Activated CD4-positive, alpha-beta memory T cell treated with anti-CD3 and anti-CD28 coated beads for 36 hours (primary cell): Measurements from ENCODE around the gene C1QTNF8. TPM values are rescaled to one million over a fixed set of nuclear protein-coding genes. Genes with fewer than 3 reads are reported as not detected.

Experiments used
- CTCF ChIA-PET: fragments of 350-600 bp; sonication (Branson Sonifier 250); formaldehyde crosslinking; loops from one replicate; lab custom pipeline; 2021; ENCODE audit warnings: antibody characterized with exemption, inconsistent platforms; lab: Charles Lee
- POLR2A ChIA-PET: fragments of 350-600 bp; sonication (Branson Sonifier 250); formaldehyde crosslinking; loops from one replicate; lab custom pipeline; 2021; ENCODE audit warnings: antibody characterized with exemption; lab: Charles Lee
- DNase-seq: peaks from one replicate; pipeline ENCODE4 v3.0.0-alpha.2; 2020
- H3K27ac Mint-ChIP-seq: one replicate; pipeline ENCODE4 v1.8.0; 2021; ENCODE audit warnings: mixed read lengths
- H3K27me3 Mint-ChIP-seq: one replicate; pipeline ENCODE4 v1.8.0; 2021; ENCODE audit warnings: mixed read lengths
- H3K36me3 Mint-ChIP-seq: one replicate; pipeline ENCODE4 v1.8.0; 2021; ENCODE audit warnings: mixed read lengths
- H3K4me1 Mint-ChIP-seq: one replicate; pipeline ENCODE4 v1.8.0; 2021; ENCODE audit warnings: low read depth, mixed read lengths
- H3K4me3 Mint-ChIP-seq: one replicate; pipeline ENCODE4 v1.8.0; 2021; ENCODE audit warnings: mild to moderate bottlenecking, mixed read lengths
- H3K9me3 Mint-ChIP-seq: one replicate; pipeline ENCODE4 v1.8.0; 2021; ENCODE audit warnings: mixed read lengths
- intact Hi-C: fragments of 100-400 bp; cut with micrococcal nuclease; formaldehyde crosslinking; loops from one replicate; pipeline ENCODE4 v1.15.1; 2023
- total RNA-seq, 2 experiments: library from RNA; stranded (reverse); gene quantifications; one replicate each; pipeline ENCODE4 v1.2.3, GENCODE V29; 2021

The C1QTNF8 gene
- total RNA-seq, 2 experiments from 2014 or later = not detected

GRCh38 chr16:1102333-1102700 lies 6.3 kb upstream of the C1QTNF8 start:
- no peak overlapping the region for H3K27ac Mint-ChIP-seq
- POLR2A ChIA-PET = no interaction called here
- intact Hi-C loops = no loop called here
- H3K4me3 Mint-ChIP-seq = no peak overlapping the region
- DNase-seq = no peak
- no peaks in the 10 kb centered on the region for H3K4me1 Mint-ChIP-seq
- no peaks in the 10 kb centered on the region for H3K36me3 Mint-ChIP-seq
- H3K27me3 Mint-ChIP-seq = peaks cover 2% of the 10 kb centered on the region
- CTCF ChIA-PET = interaction anchor here (0.9 kb wide), 1 partner anchor 358 kb away, joined by 3 read pairs; no protein-coding TSS in a partner anchor
- no peaks in the 10 kb centered on the region for H3K9me3 Mint-ChIP-seq

DNA sequence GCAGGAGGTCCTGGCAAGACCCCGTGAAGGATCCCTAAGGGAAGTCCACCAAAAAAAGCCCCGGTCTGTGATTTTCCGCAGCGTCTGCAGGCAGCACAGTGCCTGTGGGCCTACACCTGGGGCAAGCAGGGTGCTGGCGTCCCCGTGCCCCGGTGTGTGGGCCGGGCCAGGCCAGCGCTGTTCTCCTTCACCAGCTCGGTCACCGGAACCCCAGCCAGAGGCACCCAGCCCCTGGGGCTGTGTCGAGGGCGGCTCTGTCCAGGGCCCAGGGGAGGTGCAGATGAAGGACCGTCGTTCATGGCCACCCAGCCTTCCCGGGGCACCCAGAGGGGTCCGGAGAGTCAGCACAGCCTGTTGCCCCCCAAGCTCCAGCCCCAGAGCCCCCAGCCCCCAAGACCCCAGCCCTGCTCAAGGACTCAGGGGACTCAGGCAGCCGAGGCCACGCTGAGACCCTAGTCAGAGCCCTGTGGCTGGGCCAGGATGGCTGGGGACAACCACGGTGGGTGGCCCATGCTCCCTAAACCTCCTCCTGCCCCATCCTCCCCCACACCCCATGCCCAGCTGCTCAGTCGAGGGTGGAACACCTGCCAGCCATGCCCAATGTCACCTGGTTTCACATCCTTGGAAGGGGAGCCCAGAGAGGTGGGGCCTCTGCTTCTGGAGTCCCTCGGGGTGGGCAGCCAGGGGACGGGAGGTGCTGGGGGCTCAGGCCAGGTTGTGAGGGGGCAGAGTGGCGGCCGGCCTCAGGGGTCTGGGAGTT lies 5.7 kb upstream of the C1QTNF8 start:
- Mint-ChIP-seq H3K4me3 (no peak overlapping the region), H3K27ac (no peak overlapping the region), H3K36me3 (no peaks in the 10 kb centered on the region), H3K9me3 (no peaks in the 10 kb centered on the region), H3K4me1 (no peaks in the 10 kb centered on the region), H3K27me3 (peaks cover 2% of the 10 kb centered on the region)
- DNase-seq = no peak
- CTCF ChIA-PET = no interaction called here
- intact Hi-C loops = no loop called here
- POLR2A ChIA-PET = no interaction called here

DNA sequence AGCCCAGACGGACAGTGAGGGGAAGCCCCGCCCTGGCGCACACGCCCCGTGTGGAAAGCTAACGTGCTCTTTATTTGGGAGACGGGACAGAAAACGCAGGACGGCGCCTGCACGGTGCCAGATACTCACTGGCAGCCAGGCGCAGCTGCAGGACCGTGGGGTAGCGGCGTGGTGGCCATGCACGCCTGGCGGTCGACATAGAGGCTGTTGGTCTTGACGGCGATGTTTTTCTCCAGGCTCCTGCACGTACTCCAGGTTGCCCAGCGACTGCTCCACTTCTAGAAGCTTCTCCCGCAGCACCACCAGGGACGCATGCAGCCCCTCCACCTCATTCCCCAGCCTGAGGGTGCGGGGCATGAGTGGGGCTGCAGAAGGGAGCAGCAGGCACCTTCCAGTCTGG lies 5.1 kb upstream of the C1QTNF8 start:
- Mint-ChIP-seq H3K36me3 (no peaks in the 10 kb centered on the region), H3K27ac (no peak overlapping the region), H3K4me3 (no peak overlapping the region), H3K4me1 (no peaks in the 10 kb centered on the region), H3K9me3 (no peaks in the 10 kb centered on the region), H3K27me3 (peaks cover 2% of the 10 kb centered on the region)
- CTCF ChIA-PET = no interaction called here
- POLR2A ChIA-PET = no interaction called here
- DNase-seq = no peak
- intact Hi-C loops = no loop called here

DNA sequence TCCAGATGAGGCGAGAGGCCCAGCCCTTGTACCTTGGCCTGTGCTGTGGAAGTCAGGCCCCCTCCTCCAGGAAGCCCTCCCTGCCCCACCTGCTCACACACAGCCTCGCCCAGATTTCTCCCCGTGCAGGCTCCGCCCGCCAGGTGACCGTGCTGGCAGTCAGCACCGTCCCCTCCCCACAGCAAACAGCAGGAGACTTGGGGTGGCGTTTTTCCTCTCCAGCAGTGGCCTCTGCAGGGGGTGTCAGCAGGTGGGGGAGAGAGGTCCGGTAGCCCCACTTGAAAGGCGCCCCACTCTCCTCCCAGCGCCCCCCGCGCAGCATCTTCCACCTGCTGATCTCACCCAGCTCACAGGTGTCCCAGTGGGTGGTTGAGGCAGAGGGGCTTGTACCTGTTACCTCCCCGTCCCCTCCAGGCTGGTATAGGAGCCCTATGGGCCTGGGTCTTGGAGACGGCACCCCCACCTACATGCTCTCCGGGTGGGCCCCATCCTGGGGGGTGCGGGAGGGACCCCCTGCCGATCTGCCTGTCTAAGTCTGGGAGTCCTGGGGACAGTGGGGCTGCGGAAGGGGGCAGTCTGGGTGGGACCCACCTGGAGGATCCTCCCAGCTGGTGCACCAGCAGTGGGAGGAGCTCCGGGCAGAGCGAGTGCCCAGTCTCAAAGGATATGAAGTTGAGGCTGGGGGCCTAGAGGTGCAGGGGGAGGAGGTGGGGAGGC lies 4.2 kb upstream of the C1QTNF8 start:
- ChIA-PET POLR2A (no interaction called here), CTCF (interaction anchor here (2.5 kb wide), 1 partner anchor 42 kb away, joined by 7 read pairs; no protein-coding TSS in a partner anchor)
- no peak overlapping the region for H3K27ac Mint-ChIP-seq
- H3K9me3 Mint-ChIP-seq = no peaks in the 10 kb centered on the region
- no peak for DNase-seq
- no peaks in the 10 kb centered on the region for H3K4me1 Mint-ChIP-seq
- intact Hi-C loops = no loop called here
- H3K27me3 Mint-ChIP-seq = no peaks in the 10 kb centered on the region
- H3K36me3 Mint-ChIP-seq = no peaks in the 10 kb centered on the region
- H3K4me3 Mint-ChIP-seq = no peak overlapping the region

- ChIA-PET CTCF (interaction anchor here (2.5 kb wide), 1 partner anchor 42 kb away, joined by 7 read pairs; no protein-coding TSS in a partner anchor), POLR2A (no interaction called here)
- intact Hi-C loops = no loop called here
Measured at GRCh38 chr16:1099189-1100083, 3.4 kb upstream of the C1QTNF8 start.

DNA sequence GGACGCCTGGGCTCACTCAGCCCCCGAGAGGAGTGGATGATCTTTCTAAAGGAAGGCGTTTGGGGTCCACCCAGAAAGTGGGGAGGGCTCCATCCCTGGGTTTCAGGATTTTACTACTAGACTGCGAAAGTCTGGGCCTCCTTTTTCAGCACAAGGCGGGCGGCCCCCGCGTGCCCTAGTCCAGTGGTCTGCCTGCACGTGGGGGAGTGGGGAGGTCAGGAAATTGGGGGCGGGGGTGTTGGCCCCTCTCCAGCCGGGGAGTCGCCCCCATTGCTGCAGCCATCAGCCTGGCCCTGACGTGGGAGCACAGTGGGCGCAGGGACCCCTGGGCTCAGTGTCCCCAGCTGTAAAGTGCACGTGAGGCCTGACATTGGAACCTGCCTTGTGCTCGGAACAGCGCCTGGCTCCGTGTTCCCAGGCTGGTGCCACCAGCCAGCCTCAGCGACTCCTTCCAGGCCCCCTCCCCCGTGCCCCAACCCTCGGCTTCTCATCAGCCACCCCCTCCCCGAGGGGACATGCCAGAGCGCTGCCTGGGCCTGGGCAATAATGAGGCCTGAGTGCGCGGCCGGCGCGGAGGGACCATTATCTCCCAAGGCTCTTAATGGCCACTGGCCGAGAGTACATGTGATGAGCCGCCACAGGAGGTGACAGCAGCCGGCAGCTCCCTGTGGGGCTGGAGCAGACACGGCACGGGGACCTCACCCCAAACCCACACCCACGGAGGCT lies 2.4 kb upstream of the C1QTNF8 start:
- H3K4me3 Mint-ChIP-seq = no peak overlapping the region
- H3K27me3 Mint-ChIP-seq = no peaks in the 10 kb centered on the region
- H3K27ac Mint-ChIP-seq = no peak overlapping the region
- no peaks in the 10 kb centered on the region for H3K4me1 Mint-ChIP-seq
- H3K36me3 Mint-ChIP-seq = peaks cover 1% of the 10 kb centered on the region
- no peak for DNase-seq
- POLR2A ChIA-PET = no interaction called here
- CTCF ChIA-PET = interaction anchor here (2.5 kb wide), 1 partner anchor 41 kb away, joined by 7 read pairs; no protein-coding TSS in a partner anchor
- intact Hi-C loops = no loop called here
- peaks cover 1% of the 10 kb centered on the region for H3K9me3 Mint-ChIP-seq

More at GRCh38 chr16:1099189-1100083, 3.4 kb upstream of the C1QTNF8 start:
- DNase-seq = no peak
- Mint-ChIP-seq H3K4me3 (no peak overlapping the region), H3K36me3 (no peaks in the 10 kb centered on the region), H3K27me3 (no peaks in the 10 kb centered on the region), H3K4me1 (no peaks in the 10 kb centered on the region), H3K27ac (no peak overlapping the region), H3K9me3 (no peaks in the 10 kb centered on the region)

GRCh38 chr16:1097800-1098199 lies 1.8 kb upstream of the C1QTNF8 start:
- no peak for DNase-seq
- Mint-ChIP-seq H3K27me3 (no peaks in the 10 kb centered on the region), H3K27ac (no peak overlapping the region), H3K9me3 (peaks cover 2% of the 10 kb centered on the region), H3K4me1 (no peaks in the 10 kb centered on the region), H3K36me3 (peaks cover 2% of the 10 kb centered on the region), H3K4me3 (no peak overlapping the region)
- CTCF ChIA-PET = no interaction called here
- intact Hi-C loops = no loop called here
- POLR2A ChIA-PET = no interaction called here

DNA sequence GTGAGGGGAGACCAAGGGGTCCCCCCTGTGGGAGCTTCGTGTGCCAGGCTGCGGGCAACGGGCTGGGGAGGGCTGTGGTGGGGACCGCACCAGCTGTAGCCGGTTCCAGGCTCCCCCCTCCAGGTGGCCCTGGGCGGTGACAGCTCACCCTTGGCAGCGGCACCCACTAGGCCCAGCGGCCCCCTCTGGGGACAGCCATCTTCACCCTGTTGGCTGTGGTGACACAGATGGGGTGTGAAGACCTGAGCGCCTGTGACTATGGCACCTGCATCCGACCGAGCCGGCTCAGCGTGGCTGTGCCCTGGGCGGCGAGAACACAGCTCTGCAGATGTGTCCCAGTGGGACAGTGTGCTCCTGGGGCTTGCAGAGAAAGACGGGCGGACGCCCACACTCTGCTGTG lies 1.1 kb upstream of the C1QTNF8 start:
- Mint-ChIP-seq H3K36me3 (peaks cover 2% of the 10 kb centered on the region), H3K4me3 (no peak overlapping the region), H3K9me3 (peaks cover 4% of the 10 kb centered on the region), H3K27ac (no peak overlapping the region), H3K27me3 (no peaks in the 10 kb centered on the region), H3K4me1 (no peaks in the 10 kb centered on the region)
- POLR2A ChIA-PET = no interaction called here
- no peak for DNase-seq
- CTCF ChIA-PET = no interaction called here
- intact Hi-C loops = no loop called here

GRCh38 chr16:1095450-1096168 lies 435 bp downstream of the C1QTNF8 start:
- Mint-ChIP-seq H3K4me3 (no peak overlapping the region), H3K27me3 (no peaks in the 10 kb centered on the region), H3K27ac (no peak overlapping the region), H3K9me3 (peaks cover 6% of the 10 kb centered on the region), H3K4me1 (no peaks in the 10 kb centered on the region), H3K36me3 (peaks cover 2% of the 10 kb centered on the region)
- no peak for DNase-seq
- ChIA-PET CTCF (no interaction called here), POLR2A (no interaction called here)
- intact Hi-C loops = no loop called here

DNA sequence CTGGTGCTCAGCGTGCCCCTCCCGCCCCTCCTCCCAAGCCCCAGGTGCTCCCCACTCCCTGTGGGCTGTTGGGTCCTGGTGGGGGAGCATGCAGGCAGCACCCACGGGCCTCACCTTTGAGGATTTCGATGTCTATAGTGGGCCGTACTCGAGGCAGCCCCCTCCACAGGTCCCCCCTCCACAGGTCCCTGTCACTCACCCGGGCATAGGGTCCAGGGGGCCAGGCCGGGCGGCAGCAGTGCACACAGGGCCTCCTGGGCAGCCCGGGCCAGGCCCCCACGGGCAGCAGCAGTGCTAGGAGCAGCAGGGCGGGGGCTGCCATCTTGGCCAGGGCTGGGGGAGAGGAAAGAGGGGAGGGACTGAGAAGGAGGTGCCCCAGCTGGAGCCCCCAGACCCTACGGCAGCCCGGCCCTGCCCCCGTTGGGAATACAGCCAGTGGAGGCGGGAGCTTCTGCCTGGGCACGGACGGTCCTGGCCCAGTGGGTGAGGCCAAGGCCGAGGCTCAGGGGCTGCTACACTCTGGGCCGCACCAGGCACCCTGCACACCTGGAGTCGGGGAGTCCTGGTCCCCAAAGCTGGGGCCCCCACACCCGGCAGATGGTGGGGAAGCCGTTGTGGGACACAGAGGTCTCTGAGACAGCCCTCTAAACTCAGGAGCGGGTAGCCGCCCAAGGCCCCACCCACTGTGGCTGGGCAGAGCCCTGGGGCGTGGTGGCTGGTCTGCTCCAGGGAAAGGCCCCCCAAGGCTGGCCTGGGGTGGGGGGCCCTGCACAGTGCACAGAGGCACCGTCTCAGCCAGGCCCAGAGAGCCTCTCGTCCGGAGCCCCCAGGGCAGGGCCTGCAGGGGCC lies 1.2 kb downstream of the C1QTNF8 start:
- Mint-ChIP-seq H3K4me3 (no peak overlapping the region), H3K9me3 (peaks cover 6% of the 10 kb centered on the region), H3K4me1 (no peaks in the 10 kb centered on the region), H3K27ac (no peak overlapping the region), H3K27me3 (no peaks in the 10 kb centered on the region), H3K36me3 (peaks cover 2% of the 10 kb centered on the region)
- no peak for DNase-seq
- POLR2A ChIA-PET = no interaction called here
- CTCF ChIA-PET = no interaction called here
- intact Hi-C loops = no loop called here
